ENCODE measurements around the gene TBC1D10A.

TBC1D10A gene

DNA sequence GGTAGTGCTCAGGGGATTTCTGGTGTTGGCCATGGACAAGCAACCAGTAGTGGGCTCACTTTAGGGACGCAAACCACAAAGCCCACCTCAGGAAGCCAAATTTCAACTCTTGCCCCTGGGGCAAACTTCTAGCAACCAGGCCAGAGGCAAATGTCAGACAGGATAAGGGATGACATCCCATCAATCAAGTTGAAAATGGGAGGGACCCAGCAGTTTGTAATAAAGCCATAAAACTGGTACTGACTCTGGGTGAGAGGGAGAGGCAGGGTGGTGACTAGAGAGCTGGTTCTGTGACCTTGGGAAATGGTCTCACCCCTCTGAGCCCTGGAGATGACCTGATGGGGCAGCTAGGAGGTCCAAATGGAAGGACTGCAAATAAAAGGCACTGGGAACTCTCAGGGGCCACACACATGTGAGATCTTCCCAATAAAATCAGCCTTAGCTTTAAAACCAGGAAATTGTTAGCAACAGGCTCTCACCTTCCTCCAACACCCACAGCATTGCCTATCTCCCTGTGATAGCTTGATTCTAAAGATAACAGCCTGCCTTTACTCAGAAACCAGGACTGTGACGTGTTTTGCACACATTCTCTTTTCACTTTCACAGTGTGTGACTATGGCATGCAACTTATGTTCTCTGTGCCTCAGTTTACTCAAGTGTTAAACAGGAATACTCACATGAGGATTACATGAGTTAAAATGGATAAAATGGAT lies 6.4 kb upstream of the TBC1D10A start:
- TF ChIP-seq SIN3A (IDR thresholded peaks at IDR 0.05; ENCODE audit: borderline replicate concordance, insufficient read depth, low read length) (no peak), POLR2AphosphoS5 (IDR thresholded peaks at IDR 0.05; ENCODE audit: low read depth, low read length) (no peak), TAF1 (IDR thresholded peaks at IDR 0.05; ENCODE audit: borderline replicate concordance, insufficient read depth, low read length) (no peak)

- TF ChIP-seq FOXP2 (optimal IDR thresholded peaks at IDR 0.05; ENCODE audit: borderline replicate concordance, extremely low read depth, extremely low read length, insufficient read depth) (no peak), POLR2AphosphoS5 (IDR thresholded peaks at IDR 0.05; ENCODE audit: low read depth, low read length) (no peak), REST (IDR thresholded peaks at IDR 0.05; ENCODE audit: insufficient read depth in 1 of 2, low read depth in 2 of 2, low read length in 2 of 2) (no peak), SIN3A (IDR thresholded peaks at IDR 0.05; ENCODE audit: borderline replicate concordance, insufficient read depth, low read length) (no peak), TAF1 (IDR thresholded peaks at IDR 0.05; ENCODE audit: borderline replicate concordance, insufficient read depth, low read length) (no peak)
Measured at GRCh38 chr22:30332551-30332950, 5.8 kb upstream of the TBC1D10A start.

DNA sequence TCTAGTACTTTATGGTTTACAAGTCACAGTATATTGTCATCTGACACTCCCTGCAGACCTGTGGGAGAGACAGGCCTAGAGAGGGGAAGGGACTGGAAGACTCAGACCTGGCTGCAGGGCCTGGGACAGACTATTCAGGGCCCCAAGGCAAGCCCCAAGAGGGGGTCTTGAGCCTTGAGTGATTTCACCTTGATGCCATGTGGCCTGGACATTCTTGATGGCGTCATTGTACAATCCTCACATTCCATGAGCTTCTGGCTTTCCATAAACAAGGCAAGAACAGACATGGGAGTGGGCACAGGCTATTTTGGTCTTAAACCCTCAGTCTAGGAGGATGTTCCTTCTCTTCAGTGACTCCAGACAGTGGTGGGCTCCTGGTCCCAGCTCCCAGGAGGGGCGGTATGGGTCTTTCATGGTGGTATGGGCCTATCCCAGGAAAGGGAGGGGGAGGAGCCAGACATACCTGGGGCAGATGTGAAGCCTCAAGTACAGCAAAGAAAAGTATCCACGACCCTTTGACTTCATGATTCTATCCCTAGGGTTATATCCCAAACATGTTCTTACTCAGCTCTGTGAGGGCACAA lies 1.8 kb upstream of the TBC1D10A start:
- no peak for TF ChIP-seq SIN3A (IDR thresholded peaks at IDR 0.05; ENCODE audit: borderline replicate concordance, insufficient read depth, low read length)

GRCh38 chr22:30327864-30328345 lies 1.2 kb upstream of the TBC1D10A start:
- no peak for TF ChIP-seq TAF1 (IDR thresholded peaks at IDR 0.05; ENCODE audit: borderline replicate concordance, insufficient read depth, low read length)
- no peak for TF ChIP-seq REST (IDR thresholded peaks at IDR 0.05; ENCODE audit: insufficient read depth in 1 of 2, low read depth in 2 of 2, low read length in 2 of 2)
- TF ChIP-seq SIN3A (IDR thresholded peaks at IDR 0.05; ENCODE audit: borderline replicate concordance, insufficient read depth, low read length), result no peak
- no peak for TF ChIP-seq POLR2AphosphoS5 (IDR thresholded peaks at IDR 0.05; ENCODE audit: low read depth, low read length)
- TF ChIP-seq FOXP2 (optimal IDR thresholded peaks at IDR 0.05; ENCODE audit: borderline replicate concordance, extremely low read depth, extremely low read length, insufficient read depth), result no peak

DNA sequence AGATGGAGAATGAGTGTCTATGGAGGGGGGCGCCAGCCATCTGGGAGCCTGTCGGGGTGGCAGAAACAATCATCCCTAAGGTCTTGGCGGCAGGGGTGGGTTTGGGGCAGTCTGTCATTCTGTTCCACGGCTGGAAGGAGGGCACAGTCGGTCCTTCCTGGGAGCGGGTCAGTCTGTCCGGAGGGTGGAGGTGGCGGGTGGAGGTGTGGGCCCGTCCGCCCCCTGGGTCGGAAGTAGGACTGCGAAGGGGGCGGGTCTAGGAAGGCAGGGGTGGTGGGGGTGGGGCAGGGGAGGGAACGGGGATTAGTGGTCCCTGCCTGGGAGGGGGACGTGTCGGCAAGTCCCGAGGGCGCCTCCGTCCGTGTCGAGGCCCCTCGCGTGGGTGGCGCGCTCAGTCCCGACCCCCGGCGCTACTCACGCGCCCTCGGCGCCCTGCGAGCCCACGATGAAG lies 461 bp downstream of the TBC1D10A start:
- TF ChIP-seq POLR2AphosphoS5 (IDR thresholded peaks at IDR 0.05; ENCODE audit: low read depth, low read length), result no peak
- TF ChIP-seq TAF1 (IDR thresholded peaks at IDR 0.05; ENCODE audit: borderline replicate concordance, insufficient read depth, low read length), result no peak
- no peak for TF ChIP-seq FOXP2 (optimal IDR thresholded peaks at IDR 0.05; ENCODE audit: borderline replicate concordance, extremely low read depth, extremely low read length, insufficient read depth)
- TF ChIP-seq SIN3A (IDR thresholded peaks at IDR 0.05; ENCODE audit: borderline replicate concordance, insufficient read depth, low read length), result no peak
- TF ChIP-seq REST (IDR thresholded peaks at IDR 0.05; ENCODE audit: insufficient read depth in 1 of 2, low read depth in 2 of 2, low read length in 2 of 2), result no peak

GRCh38 chr22:30325724-30326254 lies 952 bp downstream of the TBC1D10A start:
- TF ChIP-seq REST (IDR thresholded peaks at IDR 0.05; ENCODE audit: insufficient read depth in 1 of 2, low read depth in 2 of 2, low read length in 2 of 2) (no peak), TAF1 (IDR thresholded peaks at IDR 0.05; ENCODE audit: borderline replicate concordance, insufficient read depth, low read length) (no peak), POLR2AphosphoS5 (IDR thresholded peaks at IDR 0.05; ENCODE audit: low read depth, low read length) (no peak), SIN3A (IDR thresholded peaks at IDR 0.05; ENCODE audit: borderline replicate concordance, insufficient read depth, low read length) (no peak), FOXP2 (optimal IDR thresholded peaks at IDR 0.05; ENCODE audit: borderline replicate concordance, extremely low read depth, extremely low read length, insufficient read depth) (no peak)
